ENCODE data around the gene GSTM2.

DNA sequence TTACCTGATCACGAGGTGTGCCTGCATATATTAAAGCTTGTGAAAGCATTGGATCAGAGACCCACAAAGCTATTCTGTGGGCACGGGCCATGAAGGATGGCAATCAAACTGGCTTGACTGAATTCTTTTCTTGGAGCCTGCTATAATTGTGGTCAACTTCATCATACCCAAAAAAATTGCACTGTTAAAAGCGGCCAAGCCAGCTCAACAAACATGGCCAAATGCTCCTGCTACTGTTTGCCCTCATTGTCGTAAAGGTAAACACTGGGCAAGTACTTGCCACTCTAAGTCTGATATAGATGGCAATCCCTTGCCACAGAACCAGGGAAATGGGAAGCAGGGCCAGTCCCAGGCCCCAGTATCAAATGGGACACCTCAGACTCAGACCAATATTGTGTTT is 37.6 kb downstream of the GSTM2 start:
- TF ChIP-seq, protein P1, sequence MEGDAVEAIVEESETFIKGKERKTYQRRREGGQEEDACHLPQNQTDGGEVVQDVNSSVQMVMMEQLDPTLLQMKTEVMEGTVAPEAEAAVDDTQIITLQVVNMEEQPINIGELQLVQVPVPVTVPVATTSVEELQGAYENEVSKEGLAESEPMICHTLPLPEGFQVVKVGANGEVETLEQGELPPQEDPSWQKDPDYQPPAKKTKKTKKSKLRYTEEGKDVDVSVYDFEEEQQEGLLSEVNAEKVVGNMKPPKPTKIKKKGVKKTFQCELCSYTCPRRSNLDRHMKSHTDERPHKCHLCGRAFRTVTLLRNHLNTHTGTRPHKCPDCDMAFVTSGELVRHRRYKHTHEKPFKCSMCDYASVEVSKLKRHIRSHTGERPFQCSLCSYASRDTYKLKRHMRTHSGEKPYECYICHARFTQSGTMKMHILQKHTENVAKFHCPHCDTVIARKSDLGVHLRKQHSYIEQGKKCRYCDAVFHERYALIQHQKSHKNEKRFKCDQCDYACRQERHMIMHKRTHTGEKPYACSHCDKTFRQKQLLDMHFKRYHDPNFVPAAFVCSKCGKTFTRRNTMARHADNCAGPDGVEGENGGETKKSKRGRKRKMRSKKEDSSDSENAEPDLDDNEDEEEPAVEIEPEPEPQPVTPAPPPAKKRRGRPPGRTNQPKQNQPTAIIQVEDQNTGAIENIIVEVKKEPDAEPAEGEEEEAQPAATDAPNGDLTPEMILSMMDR (IDR thresholded peaks at IDR 0.05; ENCODE audit: poor library complexity) = no peak
- no peak for TF ChIP-seq EZH2phosphoT487 (IDR thresholded peaks at IDR 0.05; ENCODE audit: low read depth, severe bottlenecking, unreplicated experiment)

Data from hepatocyte (in vitro differentiated cells).